Measurements from ENCODE around the gene GATAD2A.

Gene GATAD2A

GRCh38 chr19:19506592-19506991 is 101.1 kb downstream of the GATAD2A start:
- DNase-seq (ENCODE audit: low read depth in 1 of 2, low spot score in 1 of 2), result no peak

DNA sequence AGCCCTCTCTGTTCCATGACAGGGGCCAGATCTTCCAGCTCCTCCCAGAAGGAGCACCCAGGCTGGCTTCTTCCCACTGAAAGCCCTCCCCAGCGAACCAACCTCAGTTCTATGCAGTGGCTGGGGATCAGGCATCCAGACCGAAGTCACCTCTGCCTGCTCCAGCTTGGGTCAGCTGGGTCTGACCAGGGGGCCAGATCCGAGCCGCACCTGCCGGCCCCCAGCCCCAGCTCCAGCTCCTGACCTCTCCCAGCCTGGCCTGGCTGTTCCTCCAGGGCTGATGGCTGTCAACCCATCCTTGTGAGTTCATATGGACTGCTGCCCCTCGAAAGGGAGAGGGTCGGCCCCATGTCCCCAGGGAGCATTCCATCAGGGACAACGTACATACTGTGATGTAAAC is 101.9 kb downstream of the GATAD2A start:
- no peak for DNase-seq (ENCODE audit: low read depth in 1 of 2, low spot score in 1 of 2)

- no peak for DNase-seq (ENCODE audit: low read depth in 1 of 2, low spot score in 1 of 2)
These were observed 102.7 kb downstream of the GATAD2A start for GRCh38 chr19:19508217-19508616.

- no peak for DNase-seq (ENCODE audit: low read depth in 1 of 2, low spot score in 1 of 2)
These were observed 105.0 kb downstream of the GATAD2A start for GRCh38 chr19:19510432-19510831.

DNA sequence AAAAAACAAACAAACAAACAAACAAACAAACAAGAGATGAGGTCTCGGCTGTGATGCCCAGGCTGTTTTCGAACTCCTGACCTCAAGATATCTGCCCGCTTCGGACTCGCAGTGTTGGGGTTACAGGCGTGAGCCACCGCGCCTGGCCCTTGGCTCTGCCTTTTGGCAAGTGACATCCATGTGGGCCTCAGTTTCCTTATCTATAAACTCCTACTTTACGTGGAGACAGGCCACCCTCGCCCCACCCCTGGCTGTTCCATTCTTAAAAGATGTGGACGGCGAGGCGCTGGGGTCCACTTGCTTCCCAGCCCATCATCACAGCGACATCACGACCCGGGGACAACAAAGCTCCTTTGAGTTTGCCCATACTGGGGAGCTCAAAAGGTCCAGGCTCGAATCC is 108.2 kb downstream of the GATAD2A start:
- no peak for DNase-seq (ENCODE audit: low read depth in 1 of 2, low spot score in 1 of 2)

- DNase-seq (ENCODE audit: low read depth in 1 of 2, low spot score in 1 of 2), result no peak
These were observed 108.8 kb downstream of the GATAD2A start for GRCh38 chr19:19514215-19514657.

- DNase-seq (ENCODE audit: low read depth in 1 of 2, low spot score in 1 of 2), result no peak
These were observed 109.6 kb downstream of the GATAD2A start, which contains the start of gene TSSK6 for GRCh38 chr19:19514881-19515641. Gene TSSK6, minus strand, starts transcription at chr19:19515548. Its CDS starts 121 bp downstream, at chr19:19515427.

GRCh38 chr19:19515642-19516519 is 110.4 kb downstream of the GATAD2A start, which contains the start of gene NDUFA13:
Gene NDUFA13, plus strand, starts transcription at chr19:19516225. Its CDS starts 14 bp downstream, at chr19:19516239.
- peak; percentile 94 to 96 for DNase-seq (ENCODE audit: low read depth in 1 of 2, low spot score in 1 of 2)

- DNase-seq (ENCODE audit: low read depth in 1 of 2, low spot score in 1 of 2), result no peak
These were observed 111.8 kb downstream of the GATAD2A start for GRCh38 chr19:19517235-19517619.

DNA sequence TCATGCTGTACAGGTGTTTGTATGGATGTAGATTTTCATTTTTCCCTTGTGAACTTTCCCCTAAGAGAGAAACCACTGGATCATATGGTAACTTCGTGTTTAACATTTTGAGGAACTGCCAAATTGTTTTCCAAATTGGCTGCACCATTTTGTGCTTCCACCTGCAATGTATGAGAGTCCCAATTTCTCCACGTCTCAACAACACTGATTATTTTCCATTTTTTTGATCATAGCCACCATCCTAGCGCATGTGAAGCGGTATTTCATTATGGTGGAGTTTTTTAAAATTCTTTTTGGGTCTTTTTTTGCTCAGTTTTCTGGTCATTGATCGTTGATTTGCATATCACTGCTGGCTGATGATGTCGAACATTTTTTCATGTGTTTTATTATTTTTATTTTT is 115.5 kb downstream of the GATAD2A start:
- no peak for DNase-seq (ENCODE audit: low read depth in 1 of 2, low spot score in 1 of 2)

GRCh38 chr19:19523177-19523576 is 117.7 kb downstream of the GATAD2A start:
- DNase-seq (ENCODE audit: low read depth in 1 of 2, low spot score in 1 of 2), result no peak

- no peak for DNase-seq (ENCODE audit: low read depth in 1 of 2, low spot score in 1 of 2)
These were observed 118.6 kb downstream of the GATAD2A start for GRCh38 chr19:19524053-19524452.

DNA sequence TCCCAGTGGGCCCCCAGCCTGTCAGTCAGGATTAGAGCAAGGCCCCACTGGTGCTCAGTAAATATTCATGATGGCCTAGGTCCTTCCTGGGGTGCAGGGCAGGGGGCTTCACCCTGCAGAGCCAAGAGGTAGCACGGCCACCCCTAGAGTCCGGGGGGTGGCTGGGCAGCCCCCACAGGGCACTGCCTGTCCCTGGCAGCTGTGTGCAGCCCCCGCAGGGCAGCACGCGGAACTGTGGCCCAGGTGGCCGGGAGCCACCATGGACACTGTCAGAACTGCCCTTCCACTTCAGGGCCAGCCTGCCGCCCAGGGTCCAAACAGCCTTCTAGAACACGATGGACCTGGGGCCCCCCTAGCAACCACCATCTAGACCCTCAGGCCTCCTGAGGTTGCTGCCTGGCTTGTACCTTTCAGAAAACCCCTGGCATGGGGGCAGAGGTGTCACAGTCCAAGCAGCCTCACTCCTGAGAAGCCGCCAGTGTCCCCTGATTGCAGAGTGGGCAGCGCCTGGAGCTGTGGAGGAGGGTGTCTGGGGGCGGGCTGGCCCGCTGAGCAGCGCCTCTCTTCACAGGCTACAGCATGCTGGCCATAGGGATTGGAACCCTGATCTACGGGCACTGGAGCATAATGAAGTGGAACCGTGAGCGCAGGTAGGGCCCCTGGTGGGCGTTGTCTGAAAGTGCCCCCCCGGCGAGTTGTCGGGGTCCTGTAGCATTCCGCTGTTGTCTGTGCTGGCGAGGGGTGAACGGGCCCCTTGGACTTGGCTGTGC is 120.3 kb downstream of the GATAD2A start:
- no peak for DNase-seq (ENCODE audit: low read depth in 1 of 2, low spot score in 1 of 2)

DNA sequence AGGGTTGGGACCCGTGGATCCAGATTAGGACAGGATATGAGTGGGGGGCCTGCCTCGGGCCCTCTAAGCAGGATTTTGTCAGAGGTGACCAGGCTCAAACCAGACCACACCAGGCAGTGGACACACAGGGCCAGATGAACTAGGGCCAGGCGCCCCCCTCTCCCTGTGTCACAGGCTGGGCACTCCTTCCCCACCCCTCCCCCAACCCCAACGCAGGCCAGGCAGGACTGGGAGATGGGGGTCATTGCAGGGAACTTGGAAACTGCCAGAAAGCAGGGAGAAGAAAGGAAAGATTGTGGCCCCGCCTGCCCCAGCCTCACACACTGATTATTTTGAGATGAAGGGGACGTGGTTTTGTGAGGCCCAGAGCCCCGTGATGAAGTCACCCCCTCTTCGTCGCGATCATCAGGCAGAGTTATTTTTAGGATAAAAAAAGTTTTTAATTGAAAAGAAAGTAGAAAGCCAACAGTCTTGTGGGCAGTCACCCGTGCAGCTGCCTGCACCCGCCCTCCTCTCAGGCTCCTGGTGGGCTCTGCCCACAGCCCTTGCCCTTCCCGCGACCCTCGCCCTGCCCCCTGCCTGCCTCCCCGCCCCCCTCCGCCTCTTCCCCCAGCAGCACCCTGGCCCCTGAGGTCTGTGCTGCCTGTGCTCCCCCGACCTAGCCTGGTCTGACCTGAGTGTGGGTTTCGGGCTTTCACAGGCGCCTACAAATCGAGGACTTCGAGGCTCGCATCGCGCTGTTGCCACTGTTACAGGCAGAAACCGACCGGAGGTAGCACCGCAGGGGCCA is 121.3 kb downstream of the GATAD2A start:
- no peak for DNase-seq (ENCODE audit: low read depth in 1 of 2, low spot score in 1 of 2)

DNA sequence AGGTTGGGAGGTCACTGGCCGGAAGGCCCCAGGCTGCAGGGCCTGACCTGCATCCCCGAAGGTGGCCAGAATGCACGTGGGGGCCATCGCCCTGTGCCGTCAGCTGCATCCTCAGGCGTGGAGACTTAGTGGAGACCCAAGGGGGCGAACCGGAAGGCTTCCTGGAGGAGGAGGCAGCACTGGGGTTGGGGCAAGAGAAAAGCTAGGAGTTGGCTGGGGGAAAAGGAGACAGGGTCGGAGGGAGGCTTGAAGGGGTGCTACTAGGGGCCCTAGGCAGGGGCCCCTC is 121.8 kb downstream of the GATAD2A start:
- DNase-seq (ENCODE audit: low read depth in 1 of 2, low spot score in 1 of 2), result no peak

- DNase-seq (ENCODE audit: low read depth in 1 of 2, low spot score in 1 of 2), result no peak
These were observed 122.5 kb downstream of the GATAD2A start for GRCh38 chr19:19527674-19528625.

- DNase-seq (ENCODE audit: low read depth in 1 of 2, low spot score in 1 of 2), result no peak
These were observed 123.4 kb downstream of the GATAD2A start, which contains the start of gene YJEFN3 for GRCh38 chr19:19528721-19529490. Gene YJEFN3, plus strand, starts transcription at chr19:19528911. Its CDS starts 22 bp downstream, at chr19:19528933.

- DNase-seq (ENCODE audit: low read depth in 1 of 2, low spot score in 1 of 2), result no peak
These were observed 124.4 kb downstream of the GATAD2A start for GRCh38 chr19:19529783-19530422.

Data from activated CD4-positive, alpha-beta T cell treated with anti-CD3 and anti-CD28 coated beads, Interleukin-2, amount 50 U/mL, for 24 hours (primary cell).